ENCODE data around the gene CACNA2D2.

DNA sequence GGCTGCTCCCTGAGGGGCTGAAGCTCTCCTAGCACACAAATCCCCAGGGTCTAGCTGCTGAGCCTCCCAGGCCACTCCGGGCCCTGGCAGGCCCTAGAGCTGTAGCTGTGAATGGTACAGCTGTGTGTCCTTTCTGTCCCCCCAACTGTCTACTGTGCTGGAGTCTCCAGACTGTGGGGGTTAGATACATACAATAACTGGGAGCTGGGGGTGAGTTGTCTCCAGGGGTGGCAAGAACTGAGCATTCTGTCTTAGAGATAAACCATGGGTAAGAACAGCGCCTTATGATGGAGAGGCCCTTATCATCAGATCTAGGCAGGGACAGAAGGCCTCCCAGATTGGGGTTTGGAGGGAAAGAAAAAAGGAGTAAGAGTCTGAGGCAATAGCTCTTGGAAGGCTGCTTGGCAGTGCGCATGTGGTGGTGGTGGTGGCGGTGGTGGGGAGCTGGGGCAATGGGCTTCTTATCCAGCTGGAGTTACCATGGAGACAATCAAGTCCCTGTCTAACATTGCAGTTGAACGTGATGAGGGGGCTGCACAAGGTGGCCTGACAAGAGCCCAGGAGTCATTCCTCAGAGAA is 149.2 kb downstream of the CACNA2D2 start:
- TF ChIP-seq TCF7L2 (IDR thresholded peaks at IDR 0.05; ENCODE audit: borderline replicate concordance, low read depth, low read length) (no peak), ZNF302 (tag by site-specific recombination; IDR thresholded peaks at IDR 0.05; ENCODE audit: low read depth) (no peak), ZNF324 (tag by site-specific recombination; IDR thresholded peaks at IDR 0.05) (no peak), ZNF670 (tag by site-specific recombination; IDR thresholded peaks at IDR 0.05; ENCODE audit: low read depth) (no peak), ZNF473 (tag by site-specific recombination; IDR thresholded peaks at IDR 0.05) (no peak), ZNF24 (tag by site-specific recombination; IDR thresholded peaks at IDR 0.05) (no peak)
- TF ChIP-seq, protein P1, sequence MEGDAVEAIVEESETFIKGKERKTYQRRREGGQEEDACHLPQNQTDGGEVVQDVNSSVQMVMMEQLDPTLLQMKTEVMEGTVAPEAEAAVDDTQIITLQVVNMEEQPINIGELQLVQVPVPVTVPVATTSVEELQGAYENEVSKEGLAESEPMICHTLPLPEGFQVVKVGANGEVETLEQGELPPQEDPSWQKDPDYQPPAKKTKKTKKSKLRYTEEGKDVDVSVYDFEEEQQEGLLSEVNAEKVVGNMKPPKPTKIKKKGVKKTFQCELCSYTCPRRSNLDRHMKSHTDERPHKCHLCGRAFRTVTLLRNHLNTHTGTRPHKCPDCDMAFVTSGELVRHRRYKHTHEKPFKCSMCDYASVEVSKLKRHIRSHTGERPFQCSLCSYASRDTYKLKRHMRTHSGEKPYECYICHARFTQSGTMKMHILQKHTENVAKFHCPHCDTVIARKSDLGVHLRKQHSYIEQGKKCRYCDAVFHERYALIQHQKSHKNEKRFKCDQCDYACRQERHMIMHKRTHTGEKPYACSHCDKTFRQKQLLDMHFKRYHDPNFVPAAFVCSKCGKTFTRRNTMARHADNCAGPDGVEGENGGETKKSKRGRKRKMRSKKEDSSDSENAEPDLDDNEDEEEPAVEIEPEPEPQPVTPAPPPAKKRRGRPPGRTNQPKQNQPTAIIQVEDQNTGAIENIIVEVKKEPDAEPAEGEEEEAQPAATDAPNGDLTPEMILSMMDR (tag by site-specific recombination; IDR thresholded peaks at IDR 0.05) = no peak
- TF ChIP-seq, protein P2, sequence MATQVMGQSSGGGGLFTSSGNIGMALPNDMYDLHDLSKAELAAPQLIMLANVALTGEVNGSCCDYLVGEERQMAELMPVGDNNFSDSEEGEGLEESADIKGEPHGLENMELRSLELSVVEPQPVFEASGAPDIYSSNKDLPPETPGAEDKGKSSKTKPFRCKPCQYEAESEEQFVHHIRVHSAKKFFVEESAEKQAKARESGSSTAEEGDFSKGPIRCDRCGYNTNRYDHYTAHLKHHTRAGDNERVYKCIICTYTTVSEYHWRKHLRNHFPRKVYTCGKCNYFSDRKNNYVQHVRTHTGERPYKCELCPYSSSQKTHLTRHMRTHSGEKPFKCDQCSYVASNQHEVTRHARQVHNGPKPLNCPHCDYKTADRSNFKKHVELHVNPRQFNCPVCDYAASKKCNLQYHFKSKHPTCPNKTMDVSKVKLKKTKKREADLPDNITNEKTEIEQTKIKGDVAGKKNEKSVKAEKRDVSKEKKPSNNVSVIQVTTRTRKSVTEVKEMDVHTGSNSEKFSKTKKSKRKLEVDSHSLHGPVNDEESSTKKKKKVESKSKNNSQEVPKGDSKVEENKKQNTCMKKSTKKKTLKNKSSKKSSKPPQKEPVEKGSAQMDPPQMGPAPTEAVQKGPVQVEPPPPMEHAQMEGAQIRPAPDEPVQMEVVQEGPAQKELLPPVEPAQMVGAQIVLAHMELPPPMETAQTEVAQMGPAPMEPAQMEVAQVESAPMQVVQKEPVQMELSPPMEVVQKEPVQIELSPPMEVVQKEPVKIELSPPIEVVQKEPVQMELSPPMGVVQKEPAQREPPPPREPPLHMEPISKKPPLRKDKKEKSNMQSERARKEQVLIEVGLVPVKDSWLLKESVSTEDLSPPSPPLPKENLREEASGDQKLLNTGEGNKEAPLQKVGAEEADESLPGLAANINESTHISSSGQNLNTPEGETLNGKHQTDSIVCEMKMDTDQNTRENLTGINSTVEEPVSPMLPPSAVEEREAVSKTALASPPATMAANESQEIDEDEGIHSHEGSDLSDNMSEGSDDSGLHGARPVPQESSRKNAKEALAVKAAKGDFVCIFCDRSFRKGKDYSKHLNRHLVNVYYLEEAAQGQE (tag by site-specific recombination; IDR thresholded peaks at IDR 0.05) = no peak
- TF ChIP-seq, protein P3, sequence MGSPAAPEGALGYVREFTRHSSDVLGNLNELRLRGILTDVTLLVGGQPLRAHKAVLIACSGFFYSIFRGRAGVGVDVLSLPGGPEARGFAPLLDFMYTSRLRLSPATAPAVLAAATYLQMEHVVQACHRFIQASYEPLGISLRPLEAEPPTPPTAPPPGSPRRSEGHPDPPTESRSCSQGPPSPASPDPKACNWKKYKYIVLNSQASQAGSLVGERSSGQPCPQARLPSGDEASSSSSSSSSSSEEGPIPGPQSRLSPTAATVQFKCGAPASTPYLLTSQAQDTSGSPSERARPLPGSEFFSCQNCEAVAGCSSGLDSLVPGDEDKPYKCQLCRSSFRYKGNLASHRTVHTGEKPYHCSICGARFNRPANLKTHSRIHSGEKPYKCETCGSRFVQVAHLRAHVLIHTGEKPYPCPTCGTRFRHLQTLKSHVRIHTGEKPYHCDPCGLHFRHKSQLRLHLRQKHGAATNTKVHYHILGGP (tag by site-specific recombination; IDR thresholded peaks at IDR 0.05) = no peak
- TF ChIP-seq, protein P4, sequence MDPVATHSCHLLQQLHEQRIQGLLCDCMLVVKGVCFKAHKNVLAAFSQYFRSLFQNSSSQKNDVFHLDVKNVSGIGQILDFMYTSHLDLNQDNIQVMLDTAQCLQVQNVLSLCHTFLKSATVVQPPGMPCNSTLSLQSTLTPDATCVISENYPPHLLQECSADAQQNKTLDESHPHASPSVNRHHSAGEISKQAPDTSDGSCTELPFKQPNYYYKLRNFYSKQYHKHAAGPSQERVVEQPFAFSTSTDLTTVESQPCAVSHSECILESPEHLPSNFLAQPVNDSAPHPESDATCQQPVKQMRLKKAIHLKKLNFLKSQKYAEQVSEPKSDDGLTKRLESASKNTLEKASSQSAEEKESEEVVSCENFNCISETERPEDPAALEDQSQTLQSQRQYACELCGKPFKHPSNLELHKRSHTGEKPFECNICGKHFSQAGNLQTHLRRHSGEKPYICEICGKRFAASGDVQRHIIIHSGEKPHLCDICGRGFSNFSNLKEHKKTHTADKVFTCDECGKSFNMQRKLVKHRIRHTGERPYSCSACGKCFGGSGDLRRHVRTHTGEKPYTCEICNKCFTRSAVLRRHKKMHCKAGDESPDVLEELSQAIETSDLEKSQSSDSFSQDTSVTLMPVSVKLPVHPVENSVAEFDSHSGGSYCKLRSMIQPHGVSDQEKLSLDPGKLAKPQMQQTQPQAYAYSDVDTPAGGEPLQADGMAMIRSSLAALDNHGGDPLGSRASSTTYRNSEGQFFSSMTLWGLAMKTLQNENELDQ (tag by site-specific recombination; IDR thresholded peaks at IDR 0.05; ENCODE audit: low read depth) = no peak

All from HEK293 (cell line).